ENCODE data around the gene OLFML3.

Gene OLFML3

DNA sequence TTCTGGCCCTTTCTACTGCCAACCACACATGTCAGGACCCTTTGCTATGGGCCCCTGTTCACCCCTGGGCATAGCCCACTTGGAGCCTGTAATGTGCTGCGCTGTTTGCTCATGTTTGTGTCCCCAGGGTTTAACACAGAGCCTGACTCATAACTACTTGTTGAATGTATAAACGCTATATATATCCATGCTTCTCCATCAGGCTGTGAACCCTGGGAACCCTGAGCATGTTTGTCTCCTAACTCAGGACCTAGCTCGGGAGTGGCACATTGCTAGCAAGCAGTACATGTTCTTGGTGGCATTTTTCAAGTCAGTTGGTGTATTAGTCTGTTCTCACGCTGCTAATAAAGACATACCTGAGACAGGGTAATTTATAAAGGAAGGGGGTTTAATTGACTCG is 8.0 kb downstream of the OLFML3 start:
- TF ChIP-seq, protein P1, sequence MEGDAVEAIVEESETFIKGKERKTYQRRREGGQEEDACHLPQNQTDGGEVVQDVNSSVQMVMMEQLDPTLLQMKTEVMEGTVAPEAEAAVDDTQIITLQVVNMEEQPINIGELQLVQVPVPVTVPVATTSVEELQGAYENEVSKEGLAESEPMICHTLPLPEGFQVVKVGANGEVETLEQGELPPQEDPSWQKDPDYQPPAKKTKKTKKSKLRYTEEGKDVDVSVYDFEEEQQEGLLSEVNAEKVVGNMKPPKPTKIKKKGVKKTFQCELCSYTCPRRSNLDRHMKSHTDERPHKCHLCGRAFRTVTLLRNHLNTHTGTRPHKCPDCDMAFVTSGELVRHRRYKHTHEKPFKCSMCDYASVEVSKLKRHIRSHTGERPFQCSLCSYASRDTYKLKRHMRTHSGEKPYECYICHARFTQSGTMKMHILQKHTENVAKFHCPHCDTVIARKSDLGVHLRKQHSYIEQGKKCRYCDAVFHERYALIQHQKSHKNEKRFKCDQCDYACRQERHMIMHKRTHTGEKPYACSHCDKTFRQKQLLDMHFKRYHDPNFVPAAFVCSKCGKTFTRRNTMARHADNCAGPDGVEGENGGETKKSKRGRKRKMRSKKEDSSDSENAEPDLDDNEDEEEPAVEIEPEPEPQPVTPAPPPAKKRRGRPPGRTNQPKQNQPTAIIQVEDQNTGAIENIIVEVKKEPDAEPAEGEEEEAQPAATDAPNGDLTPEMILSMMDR (conservative IDR thresholded peaks at IDR 0.05; ENCODE audit: control insufficient read depth, insufficient read depth, low read depth, low read length), result no peak

DNA sequence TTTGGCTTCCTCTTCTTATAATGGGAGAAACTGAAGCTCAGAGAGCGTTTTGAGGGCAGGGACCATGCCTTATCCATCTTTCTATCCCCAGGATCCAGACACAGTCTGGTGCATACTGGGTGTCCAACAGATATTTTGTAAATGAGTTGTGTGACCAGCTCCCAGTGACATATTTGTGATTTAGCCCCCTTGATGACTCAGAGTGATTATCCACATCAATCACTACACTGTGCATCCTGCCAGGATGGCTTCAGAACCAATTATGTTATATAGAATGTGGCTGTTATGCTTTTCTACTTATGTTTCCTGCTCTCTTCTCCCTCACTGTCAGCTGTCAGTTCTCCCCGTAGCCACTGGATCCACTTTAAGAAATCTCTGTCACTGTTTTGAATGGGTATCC is 11.3 kb downstream of the OLFML3 start:
- no peak overlapping the region for H3K4me3 ChIP-seq (ENCODE audit: control insufficient read depth, low read depth, low read length)
- DNase-seq (ENCODE audit: low read depth), result no peak
- TF ChIP-seq, protein P1 (conservative IDR thresholded peaks at IDR 0.05; ENCODE audit: control insufficient read depth, insufficient read depth, low read depth, low read length), result no peak

More for the DNA sequence above, 8.0 kb downstream of the OLFML3 start:
- DNase-seq (ENCODE audit: low read depth), result no peak
- no peak overlapping the region for H3K4me3 ChIP-seq (ENCODE audit: control insufficient read depth, low read depth, low read length)

DNA sequence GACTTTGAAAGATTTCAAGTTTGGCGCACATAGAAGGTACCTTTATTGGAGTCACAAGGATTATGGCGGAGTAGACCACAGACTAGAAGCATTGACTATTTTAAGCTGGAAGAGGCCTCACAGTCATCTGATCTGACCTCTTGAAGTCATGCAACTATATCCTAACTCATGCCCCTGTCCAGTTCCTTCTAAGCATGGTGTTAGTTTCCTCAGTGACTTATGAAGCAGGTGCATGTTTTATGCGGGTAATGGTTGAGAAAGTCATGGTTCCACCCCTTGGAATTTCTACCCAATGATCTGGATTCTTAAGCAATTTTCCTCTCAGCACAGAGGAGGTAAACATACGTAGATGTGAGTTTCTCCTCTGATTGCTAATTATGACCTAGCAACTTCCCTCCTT is 11.7 kb downstream of the OLFML3 start:
- DNase-seq (ENCODE audit: low read depth), result no peak
- H3K4me3 ChIP-seq (ENCODE audit: control insufficient read depth, low read depth, low read length), result no peak overlapping the region
- TF ChIP-seq, protein P1 (conservative IDR thresholded peaks at IDR 0.05; ENCODE audit: control insufficient read depth, insufficient read depth, low read depth, low read length), result no peak

DNA sequence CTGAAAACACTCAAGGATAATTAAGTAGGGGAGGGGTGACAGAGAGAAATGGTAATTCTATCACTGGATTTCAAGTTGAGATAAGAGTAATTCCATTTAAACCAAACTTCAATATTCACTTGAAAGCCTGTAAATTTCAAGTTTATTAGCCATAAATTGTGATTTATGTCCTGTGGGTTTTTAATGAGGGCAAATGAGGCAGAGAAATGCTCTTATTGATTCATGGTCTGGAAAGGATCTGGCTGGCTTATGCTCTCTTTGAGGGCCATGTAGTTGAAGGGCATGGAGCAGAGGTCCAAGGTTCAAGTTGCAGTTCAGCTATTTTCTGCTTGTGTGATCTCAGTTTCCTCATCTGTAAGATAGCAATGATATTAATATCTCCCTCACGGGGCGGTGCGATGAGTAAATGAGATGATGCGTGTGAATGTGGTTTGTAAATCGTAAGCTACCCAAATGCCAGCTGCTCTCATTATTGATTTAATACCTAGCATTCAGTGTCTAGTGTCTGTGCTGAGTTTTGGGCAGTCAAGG is 12.3 kb downstream of the OLFML3 start:
- TF ChIP-seq, protein P1 (conservative IDR thresholded peaks at IDR 0.05; ENCODE audit: control insufficient read depth, insufficient read depth, low read depth, low read length), result no peak
- no peak for DNase-seq (ENCODE audit: low read depth)
- H3K4me3 ChIP-seq (ENCODE audit: control insufficient read depth, low read depth, low read length), result no peak overlapping the region

DNA sequence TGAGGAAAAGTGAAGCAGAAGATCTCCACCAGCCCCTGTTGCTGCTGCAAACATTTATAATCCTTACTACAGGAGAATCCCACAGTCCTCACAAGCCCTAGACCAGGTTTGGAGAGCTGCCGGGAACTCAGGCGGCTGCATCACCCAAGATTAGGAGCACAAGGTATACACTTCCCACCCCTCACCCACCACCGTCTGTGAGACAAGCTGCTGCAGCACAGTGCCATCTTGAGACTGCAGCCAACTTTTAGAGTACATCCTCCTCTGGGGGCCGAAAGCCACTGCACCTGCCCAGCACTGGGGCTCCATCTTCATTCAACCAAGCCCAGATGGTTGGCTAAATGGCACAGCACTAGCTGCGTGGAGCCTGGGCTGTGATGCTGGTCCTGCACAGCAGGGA is 13.8 kb downstream of the OLFML3 start:
- TF ChIP-seq, protein P1 (conservative IDR thresholded peaks at IDR 0.05; ENCODE audit: control insufficient read depth, insufficient read depth, low read depth, low read length), result no peak
- no peak for DNase-seq (ENCODE audit: low read depth)
- no peak overlapping the region for H3K4me3 ChIP-seq (ENCODE audit: control insufficient read depth, low read depth, low read length)

DNA sequence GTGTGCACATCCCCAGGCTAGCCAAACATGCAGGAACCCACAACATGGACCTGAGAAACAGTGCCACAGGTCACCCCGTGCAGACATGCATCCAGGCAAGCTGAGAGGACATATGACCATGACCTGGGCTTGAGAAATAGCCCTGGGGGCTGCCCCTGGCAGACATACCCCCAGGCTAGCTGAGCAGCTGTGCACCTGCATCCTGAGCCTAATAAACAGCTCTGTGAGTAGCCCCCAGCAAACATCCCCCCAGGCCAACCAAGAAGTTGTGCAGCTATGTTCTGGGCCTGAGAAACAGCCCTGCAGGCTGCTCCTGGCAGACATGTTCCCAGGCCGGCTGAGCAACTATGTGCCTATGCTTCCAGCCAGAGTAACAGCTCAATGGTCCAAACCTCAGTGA is 14.5 kb downstream of the OLFML3 start:
- TF ChIP-seq, protein P1 (conservative IDR thresholded peaks at IDR 0.05; ENCODE audit: control insufficient read depth, insufficient read depth, low read depth, low read length), result no peak
- no peak overlapping the region for H3K4me3 ChIP-seq (ENCODE audit: control insufficient read depth, low read depth, low read length)
- no peak for DNase-seq (ENCODE audit: low read depth)

DNA sequence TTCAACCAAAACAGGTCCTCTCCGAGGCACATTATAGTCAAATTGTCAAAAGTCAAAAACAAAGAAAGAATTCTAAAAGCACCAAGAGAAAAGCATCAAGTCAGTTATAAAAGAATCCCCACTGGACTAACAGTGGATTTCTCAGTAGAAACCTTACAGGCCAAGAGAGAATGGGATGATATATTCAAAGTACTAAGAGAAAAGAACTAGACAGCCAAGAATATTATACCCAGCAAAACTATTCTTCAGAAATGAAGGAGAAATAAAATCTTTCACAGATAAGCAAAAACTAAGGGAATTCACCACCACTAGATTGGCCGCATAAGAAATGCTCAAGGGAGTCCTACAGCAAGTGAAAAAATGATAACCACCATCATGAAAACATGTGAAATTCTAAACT is 16.1 kb downstream of the OLFML3 start:
- no peak overlapping the region for H3K4me3 ChIP-seq (ENCODE audit: control insufficient read depth, low read depth, low read length)
- TF ChIP-seq, protein P1 (conservative IDR thresholded peaks at IDR 0.05; ENCODE audit: control insufficient read depth, insufficient read depth, low read depth, low read length), result no peak
- DNase-seq (ENCODE audit: low read depth), result no peak

Measured in fibroblast of mammary gland (primary cell).